ENCODE results near the gene ARHGDIA.
A peak's percentile ranks its signal among the peaks of the same experiment; 100 is the strongest.

ARHGDIA gene

GRCh38 chr17:81904600-81905423, 33.7 kb upstream of the ARHGDIA start:
- no peak overlapping the region for H3K4me3 ChIP-seq (ENCODE audit: low read length)
- no peak for TF ChIP-seq CTCF (conservative IDR thresholded peaks at IDR 0.05; ENCODE audit: low read depth, low read length)
- DNase-seq (ENCODE audit: low read depth): no peak

- DNase-seq (ENCODE audit: low read depth): no peak
- no peak for TF ChIP-seq CTCF (conservative IDR thresholded peaks at IDR 0.05; ENCODE audit: low read depth, low read length)
- H3K4me3 ChIP-seq (ENCODE audit: low read length): no peak overlapping the region
Measured at GRCh38 chr17:81903896-81904599, 32.9 kb upstream of the ARHGDIA start.

GRCh38 chr17:81903415-81903831, 32.3 kb upstream of the ARHGDIA start:
- TF ChIP-seq CTCF (conservative IDR thresholded peaks at IDR 0.05; ENCODE audit: low read depth, low read length): no peak
- no peak for DNase-seq (ENCODE audit: low read depth)
- no peak overlapping the region for H3K4me3 ChIP-seq (ENCODE audit: low read length)

- H3K4me3 ChIP-seq (ENCODE audit: low read length): no peak overlapping the region
- TF ChIP-seq CTCF (conservative IDR thresholded peaks at IDR 0.05; ENCODE audit: low read depth, low read length): no peak
- DNase-seq (ENCODE audit: low read depth): no peak
Measured at GRCh38 chr17:81902653-81903414, 31.7 kb upstream of the ARHGDIA start.

GRCh38 chr17:81902023-81902652, 31.0 kb upstream of the ARHGDIA start, which contains the start of gene NPB:
TSS of gene NPB (plus strand) at chr17:81902238. CDS start at chr17:81902278, 40 bp downstream.
- TF ChIP-seq CTCF (conservative IDR thresholded peaks at IDR 0.05; ENCODE audit: low read depth, low read length): no peak
- H3K4me3 ChIP-seq (ENCODE audit: low read length): peak within 1 kb of the TSS; percentile 18
- DNase-seq (ENCODE audit: low read depth): no peak

GRCh38 chr17:81901167-81902022, 30.3 kb upstream of the ARHGDIA start:
- H3K4me3 ChIP-seq (ENCODE audit: low read length): peak overlapping the region; percentile 18
- no peak for TF ChIP-seq CTCF (conservative IDR thresholded peaks at IDR 0.05; ENCODE audit: low read depth, low read length)
- no peak for DNase-seq (ENCODE audit: low read depth)

Measured in retinal pigment epithelial cell (primary cell).